Aortic smooth muscle cell (primary cell): ENCODE measurements around the gene NPIPB8. TPM values are rescaled to one million over a fixed set of nuclear protein-coding genes. Genes with fewer than 3 reads are reported as not detected.

ENCODE experiments used
- total RNA-seq: library from RNA; depleted of rRNA; stranded (reverse); fragments of >200 nt; gene quantifications from 2 replicates; pipeline ENCODE4 v1.2.3, GENCODE V29; 2014

Gene NPIPB8
- total RNA-seq, result 0.87 TPM in 1 of 2 replicates, not detected in the other

DNA sequence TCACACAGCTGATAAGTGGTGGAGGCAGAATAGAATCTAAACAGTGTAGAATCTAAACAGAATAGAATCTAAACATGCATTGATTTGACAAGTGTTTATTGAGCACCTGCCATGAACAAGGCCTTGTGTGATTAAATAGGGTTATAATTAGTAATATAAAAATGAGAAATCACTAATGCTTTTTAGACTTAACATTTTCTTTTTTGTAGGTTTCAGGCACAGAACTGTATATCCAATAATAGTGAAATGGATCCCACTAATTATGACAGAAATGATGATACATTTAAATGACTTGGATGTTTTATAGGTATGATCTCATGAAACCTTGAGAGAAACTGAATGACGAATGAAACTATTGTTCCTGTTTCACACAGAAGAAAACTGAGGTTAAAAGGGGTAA is at the start of gene NPIPB8:
NPIPB8 (plus strand) TSS at position 301 of the 400 bp plus-strand sequence. CDS start 296 bp downstream, outside the sequence.

DNA sequence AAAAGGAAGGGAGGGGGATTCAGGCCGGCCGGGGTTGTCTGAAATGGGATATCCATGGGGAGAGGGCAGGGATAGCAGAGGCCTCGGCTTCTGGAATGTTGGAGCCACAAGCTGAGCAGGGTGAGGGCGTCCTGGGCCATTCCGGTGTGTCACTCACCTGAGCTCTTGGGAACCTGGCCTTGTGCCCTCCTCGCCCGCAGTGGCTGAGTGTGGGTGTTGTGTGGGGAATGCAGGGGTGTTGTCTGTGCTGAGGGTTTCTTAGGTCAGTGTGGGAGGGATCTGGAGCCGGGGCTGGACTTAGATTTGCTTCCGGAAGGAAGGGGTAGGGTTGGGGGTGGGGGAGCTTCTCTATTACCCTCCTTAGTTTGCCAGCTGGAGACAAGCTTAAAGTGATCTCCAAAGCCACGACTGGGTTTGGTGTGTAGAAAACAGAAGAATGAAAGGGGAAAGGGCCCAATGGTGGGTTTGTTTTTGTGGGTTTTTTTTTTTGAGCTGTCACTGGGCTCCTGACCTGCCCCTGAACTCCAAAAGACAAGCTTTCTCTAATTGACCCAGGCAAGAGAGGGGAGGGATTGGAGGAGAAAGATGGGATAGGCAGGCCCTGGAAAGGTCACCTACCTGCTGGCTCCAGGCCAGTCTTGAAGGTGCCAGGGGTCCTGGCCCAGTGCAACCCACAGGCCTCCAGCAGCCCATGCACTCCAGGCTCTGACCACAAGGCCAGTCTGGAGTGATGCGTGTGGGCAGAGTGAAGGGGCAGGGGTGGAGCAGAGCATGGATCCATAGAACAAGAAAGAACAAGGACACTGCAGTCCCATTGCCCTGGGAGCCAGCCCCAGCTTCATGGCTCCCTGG is 40.8 kb upstream of the NPIPB8 start, which contains the start of gene SULT1A2:
SULT1A2 (minus strand) TSS at position 211 of the 852 bp plus-strand sequence. CDS start 1,120 bp downstream, outside the sequence.

DNA sequence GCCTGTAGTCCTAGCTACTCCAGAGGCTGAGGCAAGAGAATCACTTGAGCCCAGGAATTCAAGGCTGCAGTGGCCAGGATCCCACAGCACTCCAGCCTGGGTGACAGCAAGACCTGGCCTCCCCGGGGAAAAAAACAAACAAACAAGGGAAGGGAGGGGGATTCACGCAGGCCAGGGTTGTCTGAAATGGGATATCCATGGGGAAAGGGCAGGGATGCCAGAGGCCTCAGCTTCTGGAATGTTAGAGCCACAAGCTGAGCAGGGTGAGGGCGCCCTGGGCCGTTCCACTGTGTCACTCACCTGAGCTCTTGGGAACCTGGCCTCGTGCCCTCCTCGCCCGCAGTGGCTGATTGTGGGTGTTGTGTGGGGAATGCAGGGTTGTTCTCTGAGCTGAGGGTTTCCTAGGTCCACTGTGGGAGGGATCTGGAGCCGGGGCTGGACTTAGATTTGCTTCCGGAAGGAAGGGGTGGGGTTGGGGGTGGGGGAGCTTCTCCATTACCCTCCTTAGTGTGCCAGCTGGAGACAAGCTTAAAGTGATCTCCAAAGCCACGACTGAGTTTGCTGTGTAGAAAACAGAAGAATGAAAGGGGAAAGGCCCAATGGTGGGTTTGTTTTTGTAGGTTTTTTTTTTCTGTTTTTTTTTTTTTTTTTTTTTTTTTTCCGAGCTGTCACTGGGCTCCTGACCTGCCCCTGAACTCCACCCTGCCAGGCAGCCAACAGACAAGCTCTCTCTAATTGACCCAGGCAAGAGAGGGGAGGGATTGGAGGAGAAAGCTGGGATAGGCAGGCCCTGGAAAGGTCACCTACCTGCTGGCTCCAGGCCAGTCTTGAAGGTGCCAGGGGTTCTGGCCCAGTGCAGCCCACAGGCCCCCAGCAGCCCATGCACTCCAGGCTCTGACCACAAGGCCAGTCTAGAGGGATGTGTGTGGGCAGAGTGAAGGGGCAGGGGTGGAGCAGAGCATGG is 28.0 kb upstream of the NPIPB8 start, which contains the start of gene SULT1A1:
SULT1A1 (minus strand) TSS at position 414 of the 964 bp plus-strand sequence. CDS start 1,189 bp downstream, outside the sequence.

Other genes with a start within 250 kb of the NPIPB8 start
- gene EIF3CL, start 234.2 kb upstream of the NPIPB8 start, total RNA-seq, result 72.8 and 213 TPM in 2 replicates
- not detected in 2 replicates for gene NPIPB7, start 165.7 kb upstream of the NPIPB8 start, total RNA-seq
- 14.8 and 15.4 TPM in 2 replicates for gene CLN3, start 146.0 kb upstream of the NPIPB8 start, total RNA-seq
- gene APOBR, start 143.4 kb upstream of the NPIPB8 start, total RNA-seq, result not detected in 2 replicates
- gene IL27, start 131.2 kb upstream of the NPIPB8 start, total RNA-seq, result not detected in 2 replicates
- gene NUPR1, start 99.1 kb upstream of the NPIPB8 start, total RNA-seq, result 22.1 and 37.0 TPM in 2 replicates
- gene SGF29, start 84.1 kb upstream of the NPIPB8 start, total RNA-seq, result 6.1 and 6.2 TPM in 2 replicates
- gene SULT1A2, start 41.0 kb upstream of the NPIPB8 start, total RNA-seq, result not detected in 2 replicates
- gene SULT1A1, start 28.0 kb upstream of the NPIPB8 start, total RNA-seq, result 2.5 and 7.5 TPM in 2 replicates
- 218 and 530 TPM in 2 replicates for gene EIF3C, start 73.4 kb downstream of the NPIPB8 start, total RNA-seq
- 0.26 and 1.2 TPM in 2 replicates for gene NPIPB9, start 113.7 kb downstream of the NPIPB8 start, total RNA-seq
- gene ATXN2L, start 184.9 kb downstream of the NPIPB8 start, total RNA-seq, result 26.0 and 40.7 TPM in 2 replicates
- 81.1 and 100 TPM in 2 replicates for gene TUFM, start 208.3 kb downstream of the NPIPB8 start, total RNA-seq
- gene SH2B1, start 225.8 kb downstream of the NPIPB8 start, total RNA-seq, result 11.2 and 11.6 TPM in 2 replicates
- under 0.01 and 0.12 TPM in 2 replicates for gene ATP2A1, start 240.4 kb downstream of the NPIPB8 start, total RNA-seq